ENCODE data around the gene CCDC85C.
"Not testable (repeated sequence)": the region's sequence is repeated elsewhere in the genome, so short reads cannot be mapped to it uniquely, and the experiment has no call there.

CCDC85C gene

GRCh38 chr14:99603471-99604277 is at the start of gene CCDC85C:
Gene CCDC85C (minus strand): TSS chr14:99604207. CDS start chr14:99603959, 248 bp downstream.
- DNase-seq = no peak

- DNase-seq = no peak
Observed at GRCh38 chr14:99651953-99652746, 48.1 kb upstream of the CCDC85C start.

GRCh38 chr14:99650189-99650588 is 46.2 kb upstream of the CCDC85C start:
- no peak for DNase-seq

GRCh38 chr14:99649643-99650042 is 45.6 kb upstream of the CCDC85C start:
- DNase-seq = no peak

DNA sequence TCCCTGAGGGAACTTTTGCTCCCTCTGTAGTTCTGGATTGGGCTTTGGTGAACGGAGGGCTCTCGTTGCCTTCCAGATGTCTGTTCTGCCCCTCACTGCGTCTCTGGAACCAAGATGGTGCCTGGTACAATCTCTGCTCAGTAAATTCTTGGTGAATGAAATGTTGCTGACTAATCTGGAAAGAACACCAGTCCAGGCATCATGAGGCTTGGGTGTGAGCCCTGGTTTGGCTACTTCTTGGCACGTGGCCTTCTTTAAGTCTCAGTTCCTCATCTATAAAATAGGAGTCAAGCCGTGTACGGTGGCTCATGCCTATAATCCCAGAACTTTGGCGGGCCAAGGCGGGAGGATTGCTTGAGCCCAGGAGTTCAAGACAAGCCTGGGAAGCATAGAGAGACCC is 45.2 kb upstream of the CCDC85C start:
- no peak for DNase-seq

DNA sequence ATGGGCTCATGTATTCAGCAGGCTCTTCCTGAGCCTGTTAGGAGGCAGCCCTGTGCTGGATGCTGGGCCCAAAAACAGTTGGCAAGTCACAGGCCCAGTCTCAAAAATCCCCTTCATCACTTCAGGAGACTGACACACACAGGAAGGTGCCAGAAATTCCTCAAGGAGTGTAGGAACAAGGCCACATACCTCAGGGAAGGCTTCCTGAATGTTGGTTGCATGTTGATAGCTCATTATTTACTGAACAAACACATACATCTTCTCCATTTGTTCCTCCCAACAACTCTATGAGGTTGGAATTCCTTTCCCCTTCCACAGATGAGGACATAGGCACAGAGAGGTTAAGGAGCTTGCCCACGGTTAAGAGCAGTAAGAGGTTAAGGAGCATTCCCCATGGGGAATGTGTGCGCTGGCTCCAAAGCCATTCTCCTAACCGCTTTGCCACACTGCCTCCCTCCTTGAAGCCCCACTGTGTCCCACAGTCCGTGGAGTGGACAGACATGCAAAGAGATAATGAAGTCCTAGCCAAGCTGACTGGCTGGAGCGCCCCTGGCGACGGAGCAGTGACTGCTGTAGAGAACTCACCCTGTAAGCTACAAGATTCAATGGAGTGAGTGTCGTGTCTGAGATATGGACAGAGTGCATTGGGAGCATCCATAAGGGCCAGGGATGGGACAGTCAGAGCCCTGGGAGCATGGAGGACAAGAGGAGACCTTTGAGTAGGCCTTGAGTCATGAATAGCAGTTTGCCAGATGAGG is 44.2 kb upstream of the CCDC85C start:
- DNase-seq = no peak

GRCh38 chr14:99647411-99647810 is 43.4 kb upstream of the CCDC85C start:
- no peak for DNase-seq

DNA sequence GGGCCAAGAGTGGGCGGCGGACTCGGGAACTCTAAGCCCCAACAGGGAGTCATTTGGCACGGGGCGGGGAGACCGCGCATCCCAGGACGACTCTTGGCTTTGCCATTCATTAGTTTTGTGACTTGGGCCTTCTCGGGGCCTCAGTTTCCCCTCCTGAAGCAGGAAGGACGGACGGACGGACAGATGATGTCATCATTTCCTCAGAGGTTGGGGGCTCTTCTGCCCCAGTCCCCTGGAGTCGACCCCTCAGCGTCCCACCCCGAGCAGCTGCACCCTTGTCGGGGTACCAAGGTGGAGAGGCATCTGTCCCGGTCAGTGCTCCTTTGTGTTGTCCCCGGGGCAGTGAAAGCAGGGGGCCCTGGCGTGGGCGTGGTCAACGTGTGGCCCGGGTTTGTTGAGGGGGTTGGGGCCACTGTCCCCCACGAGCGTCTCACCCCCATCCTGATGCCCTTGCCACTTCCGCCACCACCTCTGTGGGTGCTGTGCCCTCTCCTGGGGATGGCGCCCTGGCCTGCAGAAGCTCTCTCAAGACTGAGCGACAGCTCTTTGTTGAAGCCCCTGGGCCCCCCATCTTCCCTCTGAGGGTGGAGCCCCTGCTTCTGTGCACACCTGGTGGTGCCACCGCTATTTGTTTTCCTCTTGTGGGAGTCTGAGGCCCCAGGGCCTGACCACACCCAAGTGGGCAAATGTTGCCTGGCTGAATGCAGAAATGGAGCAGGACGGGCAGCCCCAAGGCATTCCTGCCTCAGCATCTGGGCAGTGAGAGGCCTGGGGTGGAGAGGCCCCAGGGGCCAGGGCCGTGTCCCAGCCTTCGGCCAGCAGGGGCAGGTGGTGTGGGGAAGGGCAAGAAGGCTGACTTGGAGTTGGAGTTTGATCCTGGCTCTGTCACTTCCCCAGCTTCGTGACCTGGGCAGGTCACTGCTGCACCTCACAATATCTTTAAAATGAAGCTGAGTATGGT is 41.8 kb upstream of the CCDC85C start:
- DNase-seq = no peak

DNA sequence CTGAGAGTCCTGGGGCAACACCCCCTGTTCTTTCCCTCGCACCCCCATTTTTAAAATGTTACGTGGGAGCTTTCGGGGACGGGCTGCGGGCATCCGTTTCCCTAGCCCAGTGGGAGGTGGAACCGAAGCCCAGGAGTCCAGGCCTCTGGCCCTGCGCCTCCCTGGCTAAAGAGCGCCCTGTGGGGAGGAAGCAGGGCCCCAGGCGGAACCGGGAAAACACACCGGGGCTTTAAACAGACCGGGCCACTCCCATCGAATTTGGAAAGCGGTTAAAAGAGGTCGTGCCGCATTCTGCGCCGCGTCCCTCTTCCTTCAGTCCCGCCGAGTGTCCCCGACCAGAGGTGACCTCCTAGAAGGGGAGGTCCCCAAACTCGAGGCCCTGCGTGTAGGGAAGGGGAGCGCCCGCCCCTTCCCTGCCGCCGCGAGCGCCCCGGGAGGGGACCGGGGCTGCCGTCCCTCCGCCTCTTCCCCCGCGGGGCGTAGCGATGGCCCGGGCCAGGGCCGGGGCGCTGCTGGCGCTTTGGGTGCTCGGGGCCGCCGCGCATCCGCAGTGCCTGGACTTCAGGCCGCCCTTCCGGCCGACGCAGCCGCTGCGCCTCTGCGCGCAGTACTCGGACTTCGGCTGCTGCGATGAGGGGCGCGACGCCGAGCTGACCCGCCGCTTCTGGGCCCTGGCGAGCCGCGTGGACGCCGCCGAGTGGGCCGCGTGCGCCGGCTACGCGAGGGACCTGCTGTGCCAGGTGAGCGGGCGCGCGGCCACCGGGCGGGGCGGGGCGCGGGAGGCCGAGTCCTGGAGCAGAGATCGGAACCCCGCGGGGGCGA is 40.9 kb upstream of the CCDC85C start, which contains the start of gene HHIPL1:
Gene HHIPL1 (plus strand): TSS at position 407 of the 822 bp plus-strand sequence. CDS start 79 bp downstream, at position 486.
- no peak for DNase-seq

GRCh38 chr14:99644035-99644587 is 40.1 kb upstream of the CCDC85C start:
- DNase-seq = no peak

DNA sequence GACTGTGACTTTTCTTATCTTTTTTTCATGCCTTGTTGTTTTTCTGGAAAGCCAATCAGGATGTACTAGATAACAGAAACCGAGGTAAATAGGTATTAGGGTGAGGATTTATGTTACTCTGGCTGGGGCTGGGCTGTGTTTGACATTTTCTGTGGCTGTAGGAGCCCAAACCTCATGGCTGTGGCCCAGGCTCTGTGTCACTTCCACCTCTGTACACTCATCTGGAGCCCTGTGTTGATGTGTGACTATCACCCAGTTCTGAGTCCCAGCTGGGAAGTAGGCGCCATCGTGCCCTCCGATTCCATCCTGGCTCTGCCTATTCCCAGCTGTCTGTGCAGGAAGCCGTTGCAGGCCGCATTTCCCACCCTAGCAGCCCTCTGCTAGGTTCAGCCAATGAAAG is 39.3 kb upstream of the CCDC85C start:
- DNase-seq = no peak

DNA sequence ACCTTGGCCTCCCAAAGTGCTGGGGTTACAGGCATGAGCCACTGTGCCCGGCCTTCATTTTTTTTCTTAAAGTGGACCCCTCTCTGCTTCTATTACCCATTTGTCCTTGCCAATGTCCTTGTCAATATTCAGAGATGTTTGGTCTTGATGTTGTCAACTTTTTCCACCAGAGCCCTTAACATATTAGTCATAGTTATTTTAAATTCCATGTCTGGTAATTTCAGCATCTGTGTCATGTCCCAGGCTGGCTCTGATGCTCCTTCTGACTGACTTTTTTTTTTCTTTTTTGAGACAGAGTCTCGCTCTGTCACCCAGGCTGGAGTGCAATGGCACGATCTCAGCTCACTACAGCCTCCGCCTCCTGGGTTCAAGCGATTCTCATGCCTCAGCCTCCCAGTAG is 38.8 kb upstream of the CCDC85C start:
- DNase-seq = not testable (repeated sequence)

GRCh38 chr14:99637624-99638023 is 33.6 kb upstream of the CCDC85C start:
- no peak for DNase-seq

GRCh38 chr14:99636487-99636886 is 32.5 kb upstream of the CCDC85C start:
- no peak for DNase-seq

DNA sequence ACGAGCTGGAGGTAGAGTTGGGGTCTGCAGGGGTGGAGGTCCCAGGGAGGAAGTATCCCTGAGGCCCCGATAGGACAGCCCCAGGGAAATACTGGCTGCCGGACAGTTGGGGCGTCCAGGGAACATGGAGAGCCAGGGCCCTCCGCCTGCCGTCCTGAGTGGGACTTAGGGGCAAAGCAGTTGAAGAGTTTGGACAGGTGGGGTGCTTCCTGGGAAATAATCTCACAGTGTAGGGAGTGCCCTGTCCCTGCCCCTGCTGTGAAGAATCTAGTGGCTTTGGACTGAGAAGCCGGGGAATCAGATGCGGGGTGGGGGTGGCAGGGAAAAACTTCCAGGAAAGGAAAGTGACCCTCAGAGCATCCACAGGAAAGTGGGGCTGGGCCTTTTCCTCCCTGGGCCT is 31.1 kb upstream of the CCDC85C start:
- no peak for DNase-seq

DNA sequence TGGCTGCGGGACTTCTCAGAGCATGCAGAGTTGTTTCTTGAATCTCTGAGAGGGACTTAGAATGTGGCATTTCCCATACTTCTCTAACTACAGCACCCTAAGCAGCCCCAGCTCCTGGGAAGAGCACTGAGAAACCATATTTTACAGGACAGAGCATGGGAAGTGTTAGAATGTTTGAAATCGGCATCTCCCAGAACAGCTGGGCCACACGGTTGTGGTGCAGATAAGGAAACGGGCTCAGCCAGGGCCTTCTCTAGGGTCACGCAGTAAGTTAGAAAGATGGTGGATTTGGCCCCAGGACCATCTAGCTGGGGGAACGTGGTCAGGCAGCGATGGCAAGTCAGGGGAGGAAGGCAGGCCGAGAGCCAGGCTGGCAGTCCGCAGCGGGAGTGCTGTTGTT is 30.4 kb upstream of the CCDC85C start:
- DNase-seq = no peak

- no peak for DNase-seq
Observed at GRCh38 chr14:99633918-99634317, 29.9 kb upstream of the CCDC85C start.

DNA sequence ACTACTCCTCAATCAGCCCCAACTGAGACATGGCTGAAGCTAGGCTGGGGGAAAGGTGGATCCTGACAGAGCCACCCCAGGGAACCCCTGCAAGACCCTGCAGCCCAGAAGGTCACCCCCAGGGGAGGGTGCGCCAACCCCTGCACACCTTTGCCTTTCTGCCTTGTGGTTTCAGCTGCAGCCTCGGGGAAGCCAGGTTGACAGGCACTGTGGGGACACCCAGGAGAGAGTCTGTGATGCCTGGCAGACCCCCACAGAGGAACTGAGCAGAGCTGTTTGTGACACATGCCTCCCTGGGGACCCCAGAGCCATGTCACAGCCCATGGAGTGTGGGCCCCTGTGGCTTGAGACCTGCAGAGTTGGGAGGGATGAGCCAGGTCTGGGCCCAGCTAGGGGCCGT is 29.1 kb upstream of the CCDC85C start:
- no peak for DNase-seq

DNA sequence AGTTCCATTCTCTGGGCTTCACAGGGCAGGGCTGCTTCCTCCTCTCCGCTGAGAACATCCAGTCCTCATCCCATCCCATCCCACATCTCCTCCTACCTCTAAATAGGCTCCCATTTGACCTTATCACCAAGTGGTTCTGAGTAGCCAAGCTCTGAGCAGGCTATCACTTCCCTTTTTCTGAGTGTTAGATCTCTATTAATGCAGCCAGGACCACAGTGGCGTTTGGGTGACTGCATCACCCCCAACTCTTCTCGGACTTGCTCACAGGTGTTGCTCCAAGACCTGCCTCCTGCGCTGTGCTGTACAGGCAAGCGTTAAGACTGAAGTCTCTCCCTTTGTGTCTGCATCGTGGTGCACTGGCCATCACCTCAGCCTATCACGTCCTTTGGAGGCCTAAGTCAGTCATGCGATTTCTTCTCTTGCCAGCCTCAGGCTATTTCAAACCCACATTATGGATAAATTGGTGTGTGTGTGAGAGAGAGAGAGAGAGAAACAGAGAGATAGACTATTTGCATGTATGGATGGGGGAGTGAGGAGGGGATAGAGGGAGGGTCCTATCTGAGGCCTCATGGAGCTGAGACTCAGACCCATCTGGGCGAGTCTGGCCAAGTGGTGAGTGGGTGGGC is 28.5 kb upstream of the CCDC85C start:
- DNase-seq = no peak

- DNase-seq = no peak
Observed at GRCh38 chr14:99630202-99630601, 26.2 kb upstream of the CCDC85C start.

All from cortex of kidney (tissue), 1 donor.